Stimulated activated memory B cell treated with anti-CD40 and anti-IgM and Interleukin-4, amounts not matched to agents 10 μg/mL and 1 μg/mL and 100 μg/mL, for 72 hours (primary cell): ENCODE data around the gene MYOT.

Experiments
- ATAC-seq: fragments of 150-1000 bp; cut with Tn5 transposase; 2 replicates; pipeline ENCODE4 v1.10.0; 2021
- H3K27ac Mint-ChIP-seq: one replicate; pipeline ENCODE4 v1.8.0; 2022; ENCODE audit warnings: mild to moderate bottlenecking, mixed read lengths
- H3K27me3 Mint-ChIP-seq: one replicate; pipeline ENCODE4 v1.8.0; 2022; ENCODE audit warnings: mixed read lengths
- H3K36me3 Mint-ChIP-seq: one replicate; pipeline ENCODE4 v1.8.0; 2022; ENCODE audit warnings: mixed read lengths
- H3K4me1 Mint-ChIP-seq: one replicate; pipeline ENCODE4 v1.8.0; 2022; ENCODE audit warnings: mixed read lengths
- H3K4me3 Mint-ChIP-seq: one replicate; pipeline ENCODE4 v1.8.0; 2022; ENCODE audit warnings: mild to moderate bottlenecking, moderate library complexity, mixed read lengths
- H3K9me3 Mint-ChIP-seq: one replicate; pipeline ENCODE4 v1.8.0; 2022; ENCODE audit warnings: mixed read lengths

MYOT gene, protein sequence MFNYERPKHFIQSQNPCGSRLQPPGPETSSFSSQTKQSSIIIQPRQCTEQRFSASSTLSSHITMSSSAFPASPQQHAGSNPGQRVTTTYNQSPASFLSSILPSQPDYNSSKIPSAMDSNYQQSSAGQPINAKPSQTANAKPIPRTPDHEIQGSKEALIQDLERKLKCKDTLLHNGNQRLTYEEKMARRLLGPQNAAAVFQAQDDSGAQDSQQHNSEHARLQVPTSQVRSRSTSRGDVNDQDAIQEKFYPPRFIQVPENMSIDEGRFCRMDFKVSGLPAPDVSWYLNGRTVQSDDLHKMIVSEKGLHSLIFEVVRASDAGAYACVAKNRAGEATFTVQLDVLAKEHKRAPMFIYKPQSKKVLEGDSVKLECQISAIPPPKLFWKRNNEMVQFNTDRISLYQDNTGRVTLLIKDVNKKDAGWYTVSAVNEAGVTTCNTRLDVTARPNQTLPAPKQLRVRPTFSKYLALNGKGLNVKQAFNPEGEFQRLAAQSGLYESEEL

DNA sequence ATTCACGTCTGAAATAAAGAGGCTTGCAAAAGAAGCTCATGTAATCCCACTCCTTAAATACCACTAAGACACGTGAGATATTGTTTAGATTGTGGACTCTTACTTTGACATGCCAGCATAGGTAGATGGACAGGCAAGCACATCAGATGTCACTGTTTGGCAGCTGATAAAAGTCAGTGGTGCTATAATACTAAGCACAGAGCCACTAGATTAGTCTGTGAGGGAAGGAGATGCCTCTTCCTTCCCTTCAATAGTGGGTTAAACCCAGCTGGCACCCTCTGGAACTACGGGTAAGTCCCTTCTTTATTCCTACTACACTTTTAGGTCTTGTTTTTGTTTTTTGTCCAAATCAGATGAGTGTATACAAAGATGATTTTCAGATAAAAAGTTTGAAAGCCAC lies at the start of gene MYOT:
TSS of gene MYOT (plus strand) at position 197 of the 400 bp plus-strand sequence. CDS start 2,792 bp downstream, outside the sequence.
- peaks cover 5% of the 10 kb centered on the region for H3K36me3 Mint-ChIP-seq
- H3K4me3 Mint-ChIP-seq = no peak within 1 kb of the TSS

GRCh38 chr5:137819766-137820165 lies 47.9 kb upstream of the MYOT start:
- Mint-ChIP-seq H3K36me3 (no peaks in the 10 kb centered on the region), H3K27me3 (no peaks in the 10 kb centered on the region), H3K4me1 (no peaks in the 10 kb centered on the region), H3K9me3 (no peaks in the 10 kb centered on the region), H3K4me3 (no peak overlapping the region), H3K27ac (no peak overlapping the region)
- ATAC-seq = no peak

More for the DNA sequence above, at the start of gene MYOT:
- Mint-ChIP-seq H3K9me3 (no peaks in the 10 kb centered on the region), H3K27ac (no peak within 1 kb of the TSS), H3K27me3 (no peaks in the 10 kb centered on the region), H3K4me1 (peaks cover 13% of the 10 kb centered on the region)
- no peak for ATAC-seq

- Mint-ChIP-seq H3K4me3 (no peak overlapping the region), H3K27me3 (no peaks in the 10 kb centered on the region), H3K27ac (no peak overlapping the region), H3K9me3 (peaks cover 8% of the 10 kb centered on the region), H3K4me1 (no peaks in the 10 kb centered on the region), H3K36me3 (peaks cover 22% of the 10 kb centered on the region)
- no peak for ATAC-seq
Observed at GRCh38 chr5:137822158-137822764, 45.4 kb upstream of the MYOT start.

DNA sequence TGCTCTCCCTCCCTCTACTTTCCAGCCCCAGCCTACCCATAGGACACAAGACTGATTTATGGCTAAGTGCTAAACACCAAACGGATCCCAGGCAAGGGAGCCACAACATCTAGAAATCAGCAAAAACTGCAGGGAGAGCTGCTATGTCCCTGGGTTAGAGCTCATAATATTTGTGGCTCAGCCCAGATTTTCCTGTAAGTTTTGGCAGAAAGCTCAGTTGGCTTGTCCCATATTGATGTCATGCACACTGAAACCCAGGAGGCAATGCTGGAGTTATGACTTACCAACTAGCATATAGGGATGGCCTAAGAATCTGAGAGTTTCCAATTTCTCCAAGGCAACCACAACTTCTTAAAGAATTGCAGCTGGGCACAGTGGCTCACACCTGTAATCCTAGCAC lies 44.7 kb upstream of the MYOT start:
- Mint-ChIP-seq H3K36me3 (peaks cover 24% of the 10 kb centered on the region), H3K27me3 (no peaks in the 10 kb centered on the region), H3K4me3 (no peak overlapping the region), H3K9me3 (peaks cover 8% of the 10 kb centered on the region), H3K4me1 (no peaks in the 10 kb centered on the region), H3K27ac (no peak overlapping the region)
- no peak for ATAC-seq

GRCh38 chr5:137825165-137825564 lies 42.5 kb upstream of the MYOT start:
- no peaks in the 10 kb centered on the region for H3K4me1 Mint-ChIP-seq
- H3K27me3 Mint-ChIP-seq = no peaks in the 10 kb centered on the region
- H3K4me3 Mint-ChIP-seq = no peak overlapping the region
- H3K36me3 Mint-ChIP-seq = peaks cover 24% of the 10 kb centered on the region
- ATAC-seq = no peak
- no peak overlapping the region for H3K27ac Mint-ChIP-seq
- H3K9me3 Mint-ChIP-seq = peaks cover 8% of the 10 kb centered on the region

- no peak overlapping the region for H3K4me3 Mint-ChIP-seq
Observed at GRCh38 chr5:137826067-137826466, 41.6 kb upstream of the MYOT start.

DNA sequence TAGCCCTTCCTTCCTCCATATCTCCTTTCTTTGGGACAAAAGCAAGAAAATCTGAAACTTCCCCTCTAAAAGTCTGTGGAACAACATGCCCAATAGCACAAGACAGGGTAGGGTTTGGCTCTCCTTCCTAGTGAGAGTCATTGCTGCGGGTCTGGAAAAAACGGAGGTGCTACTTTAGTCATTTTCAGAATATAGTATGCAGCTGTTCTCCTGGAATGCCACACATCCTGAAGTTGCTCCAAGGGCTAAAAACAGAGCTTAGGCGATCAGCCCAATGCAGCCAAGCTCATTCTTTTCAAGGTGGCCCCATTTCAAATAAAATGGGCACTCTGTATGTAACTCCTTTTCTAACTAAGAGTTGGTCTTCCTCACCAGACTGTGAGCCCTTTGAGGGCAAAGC lies 39.5 kb upstream of the MYOT start:
- Mint-ChIP-seq H3K9me3 (peaks cover 8% of the 10 kb centered on the region), H3K27me3 (no peaks in the 10 kb centered on the region), H3K36me3 (peaks cover 24% of the 10 kb centered on the region), H3K4me1 (no peaks in the 10 kb centered on the region), H3K4me3 (no peak overlapping the region), H3K27ac (no peak overlapping the region)
- no peak for ATAC-seq

More at GRCh38 chr5:137826067-137826466, 41.6 kb upstream of the MYOT start:
- H3K4me1 Mint-ChIP-seq = no peaks in the 10 kb centered on the region
- H3K27me3 Mint-ChIP-seq = no peaks in the 10 kb centered on the region
- ATAC-seq = no peak
- no peak overlapping the region for H3K27ac Mint-ChIP-seq
- H3K9me3 Mint-ChIP-seq = peaks cover 8% of the 10 kb centered on the region
- H3K36me3 Mint-ChIP-seq = peaks cover 24% of the 10 kb centered on the region

GRCh38 chr5:137828664-137829063 lies 39.0 kb upstream of the MYOT start:
- no peak for ATAC-seq
- Mint-ChIP-seq H3K4me1 (no peaks in the 10 kb centered on the region), H3K36me3 (peaks cover 24% of the 10 kb centered on the region), H3K9me3 (peaks cover 8% of the 10 kb centered on the region), H3K4me3 (no peak overlapping the region), H3K27ac (no peak overlapping the region), H3K27me3 (no peaks in the 10 kb centered on the region)

GRCh38 chr5:137831105-137831504 lies 36.6 kb upstream of the MYOT start:
- H3K9me3 Mint-ChIP-seq = peaks cover 4% of the 10 kb centered on the region
- H3K27me3 Mint-ChIP-seq = no peaks in the 10 kb centered on the region
- no peak for ATAC-seq
- no peak overlapping the region for H3K27ac Mint-ChIP-seq
- peaks cover 20% of the 10 kb centered on the region for H3K36me3 Mint-ChIP-seq
- no peaks in the 10 kb centered on the region for H3K4me1 Mint-ChIP-seq
- H3K4me3 Mint-ChIP-seq = no peak overlapping the region

DNA sequence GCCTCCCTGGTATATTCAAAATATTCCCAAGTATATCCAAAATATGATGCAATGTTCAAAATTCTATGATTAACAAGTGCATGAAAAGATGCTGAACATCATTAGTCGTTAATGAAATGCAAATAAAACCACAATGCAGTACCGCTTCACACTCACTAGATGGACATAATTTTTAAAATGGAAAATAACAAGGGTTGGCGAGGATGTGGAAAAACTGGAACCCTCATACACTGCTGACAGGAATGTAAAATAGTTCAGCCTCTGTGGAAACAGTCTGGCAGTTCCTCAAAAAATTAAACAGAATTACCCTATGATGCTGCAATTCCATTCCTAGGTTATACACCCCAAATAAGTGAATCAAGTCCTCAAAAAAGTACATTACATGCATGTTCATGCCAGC lies 36.1 kb upstream of the MYOT start:
- Mint-ChIP-seq H3K36me3 (peaks cover 20% of the 10 kb centered on the region), H3K9me3 (no peaks in the 10 kb centered on the region), H3K4me3 (no peak overlapping the region), H3K4me1 (no peaks in the 10 kb centered on the region), H3K27me3 (no peaks in the 10 kb centered on the region), H3K27ac (no peak overlapping the region)
- no peak for ATAC-seq

GRCh38 chr5:137832416-137832815 lies 35.2 kb upstream of the MYOT start:
- Mint-ChIP-seq H3K27ac (no peak overlapping the region), H3K9me3 (no peaks in the 10 kb centered on the region), H3K36me3 (peaks cover 15% of the 10 kb centered on the region), H3K4me1 (no peaks in the 10 kb centered on the region), H3K27me3 (no peaks in the 10 kb centered on the region), H3K4me3 (no peak overlapping the region)
- ATAC-seq = no peak

DNA sequence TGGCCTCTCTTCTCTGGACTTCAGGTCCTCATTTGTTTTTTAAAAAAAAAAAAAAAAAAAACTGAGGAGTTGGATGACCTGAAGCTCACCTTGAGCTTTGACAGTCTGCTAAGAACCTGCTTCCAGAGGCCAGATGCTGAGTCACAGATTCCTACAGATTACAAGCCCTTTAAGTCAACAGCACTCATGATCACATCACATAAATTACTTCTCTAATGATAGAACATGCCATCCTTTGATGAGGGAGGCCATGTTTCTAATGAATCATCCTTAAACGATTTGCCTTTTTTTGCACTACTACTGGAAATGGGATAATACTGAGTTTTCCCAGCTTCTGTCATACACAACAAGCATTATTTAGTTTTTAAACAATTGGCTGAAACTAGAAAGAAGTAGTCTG lies 34.2 kb upstream of the MYOT start:
- H3K27me3 Mint-ChIP-seq = no peaks in the 10 kb centered on the region
- H3K36me3 Mint-ChIP-seq = peaks cover 15% of the 10 kb centered on the region
- no peaks in the 10 kb centered on the region for H3K9me3 Mint-ChIP-seq
- no peak overlapping the region for H3K4me3 Mint-ChIP-seq
- no peaks in the 10 kb centered on the region for H3K4me1 Mint-ChIP-seq
- H3K27ac Mint-ChIP-seq = no peak overlapping the region
- no peak for ATAC-seq

GRCh38 chr5:137834498-137835049 lies 33.1 kb upstream of the MYOT start:
- no peak overlapping the region for H3K4me3 Mint-ChIP-seq
- H3K4me1 Mint-ChIP-seq = no peaks in the 10 kb centered on the region
- no peak for ATAC-seq
- peaks cover 15% of the 10 kb centered on the region for H3K36me3 Mint-ChIP-seq
- H3K9me3 Mint-ChIP-seq = no peaks in the 10 kb centered on the region
- H3K27me3 Mint-ChIP-seq = no peaks in the 10 kb centered on the region
- no peak overlapping the region for H3K27ac Mint-ChIP-seq

DNA sequence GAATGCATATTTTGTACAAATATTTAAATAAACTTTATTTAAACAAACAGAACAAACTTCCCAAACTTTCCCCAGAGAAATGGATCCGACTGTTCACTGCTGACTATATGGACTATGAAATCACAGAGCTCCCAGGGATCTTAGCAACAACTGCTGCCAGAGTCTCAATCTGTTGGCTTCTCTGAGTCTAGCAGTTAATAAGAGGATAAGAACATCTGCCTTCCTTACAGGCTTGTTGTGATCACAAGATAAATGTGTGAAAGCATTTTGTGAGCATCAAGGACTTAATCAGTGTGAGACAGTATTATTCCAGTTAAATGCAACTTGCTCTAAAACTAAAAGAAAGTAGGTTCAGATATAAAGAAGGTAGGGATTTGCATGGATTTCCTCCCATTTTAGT lies 31.4 kb upstream of the MYOT start:
- Mint-ChIP-seq H3K9me3 (no peaks in the 10 kb centered on the region), H3K4me1 (no peaks in the 10 kb centered on the region), H3K27ac (no peak overlapping the region), H3K4me3 (no peak overlapping the region), H3K27me3 (no peaks in the 10 kb centered on the region), H3K36me3 (peaks cover 15% of the 10 kb centered on the region)
- ATAC-seq = no peak

DNA sequence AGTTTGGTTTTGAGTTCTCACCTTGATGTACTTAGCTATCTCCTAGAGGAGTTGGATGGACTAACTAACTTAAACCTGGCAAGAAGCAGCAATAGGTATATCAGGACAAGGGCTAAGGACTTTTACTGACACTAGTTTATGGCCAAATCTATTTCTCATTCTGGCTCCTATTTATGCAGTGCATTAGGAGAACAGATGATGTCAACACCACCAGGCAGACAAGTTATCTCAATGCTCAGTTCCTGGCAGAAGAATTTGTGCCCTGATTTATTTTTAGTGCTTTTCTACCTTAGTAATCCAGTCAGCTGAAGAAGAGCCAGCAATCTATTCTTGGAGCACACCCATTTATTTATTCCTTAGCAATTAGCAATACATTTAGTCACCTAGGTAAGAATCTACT lies 30.7 kb upstream of the MYOT start:
- no peaks in the 10 kb centered on the region for H3K9me3 Mint-ChIP-seq
- H3K27me3 Mint-ChIP-seq = no peaks in the 10 kb centered on the region
- H3K4me1 Mint-ChIP-seq = peaks cover 3% of the 10 kb centered on the region
- H3K4me3 Mint-ChIP-seq = no peak overlapping the region
- H3K27ac Mint-ChIP-seq = no peak overlapping the region
- ATAC-seq = no peak
- peaks cover 15% of the 10 kb centered on the region for H3K36me3 Mint-ChIP-seq
